Stimulated activated CD4-positive, alpha-beta T cell treated with anti-CD3 and anti-CD28 coated beads, Interleukin-4, amount 100 ng/mL, for 48 hours (primary cell): ENCODE data around the gene ISM1.
A peak's percentile ranks its signal among the peaks of the same experiment; 100 is the strongest.

ENCODE experiments used
- DNase-seq, 2 donors: peaks; one replicate each; pipeline ENCODE4 v3.0.0-alpha.2; 2020; ENCODE audit warnings: low read depth in 2 of 2

ISM1 gene

GRCh38 chr20:13220904-13221297 is at the start of gene ISM1:
Gene ISM1, plus strand, starts transcription at chr20:13221274. Its CDS starts 503 bp downstream, at chr20:13221777.
- DNase-seq = peak; percentile 29 to 34

GRCh38 chr20:13173201-13173600 is 47.9 kb upstream of the ISM1 start:
- no peak for DNase-seq

DNA sequence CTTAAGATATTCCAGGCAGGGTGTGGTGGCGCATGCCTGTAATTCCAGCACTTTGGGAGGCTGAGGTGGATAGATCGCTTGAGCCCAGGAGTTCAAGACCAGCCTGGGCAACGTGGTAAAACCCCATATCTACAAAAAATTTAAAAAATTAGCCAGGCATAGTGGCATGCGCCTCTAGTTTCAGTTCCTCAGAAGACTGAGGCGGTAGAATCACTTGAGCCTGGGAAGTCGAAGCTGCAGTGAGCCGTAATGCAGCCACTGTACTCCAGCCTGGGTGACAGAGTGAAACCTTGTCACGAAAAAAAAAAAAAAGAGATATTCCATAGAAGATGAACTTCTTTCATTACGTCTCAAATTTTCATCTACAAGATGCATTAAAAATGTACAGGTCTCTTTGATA is 46.7 kb upstream of the ISM1 start:
- no peak for DNase-seq

DNA sequence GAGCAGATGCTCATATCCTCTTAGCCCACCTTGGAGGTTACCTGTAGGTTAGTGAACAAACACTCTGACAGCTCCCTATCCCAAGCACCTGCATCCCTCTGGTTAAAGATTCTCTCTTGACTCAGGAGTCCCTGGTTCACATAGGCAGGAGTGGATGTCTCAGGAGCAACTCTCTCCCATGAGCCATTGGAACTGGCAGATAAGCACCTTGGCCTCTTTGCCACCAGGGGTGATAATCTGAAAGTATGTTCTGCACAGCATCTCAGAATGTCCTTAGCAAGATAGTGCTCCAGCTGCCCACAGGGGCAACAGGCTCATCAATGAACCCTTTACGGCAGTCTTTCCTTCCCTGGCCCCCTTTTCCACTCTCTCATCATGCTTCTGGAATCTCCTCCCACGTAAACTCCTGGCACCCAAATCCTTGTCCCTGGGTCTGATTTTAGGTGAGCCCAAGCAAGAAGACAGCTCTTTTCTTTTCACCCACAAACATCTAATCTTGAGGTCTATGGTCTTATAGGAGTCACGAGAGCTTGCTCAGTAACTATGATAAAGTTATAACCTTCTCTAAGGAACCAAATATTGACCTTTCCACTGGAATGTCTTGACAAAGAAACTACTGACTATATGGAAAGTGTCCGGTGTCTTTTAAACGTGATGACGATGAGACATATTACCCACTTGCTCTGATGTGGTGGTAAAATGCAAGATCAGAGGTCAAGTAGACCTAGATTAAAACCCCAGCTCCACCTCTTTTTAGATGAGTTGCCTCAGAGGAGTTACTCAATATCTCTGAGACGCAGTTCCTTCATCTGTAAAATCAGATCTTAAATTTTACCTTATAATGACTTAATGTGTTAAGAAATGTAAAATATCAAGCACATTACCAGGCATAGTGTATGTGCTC is 39.8 kb upstream of the ISM1 start:
- no peak for DNase-seq

GRCh38 chr20:13183005-13183404 is 38.1 kb upstream of the ISM1 start:
- DNase-seq = peak in 1 of 2 donors; percentile 3

- no peak for DNase-seq
These were observed 34.9 kb upstream of the ISM1 start for GRCh38 chr20:13186043-13186774.

GRCh38 chr20:13187899-13188298 is 33.2 kb upstream of the ISM1 start:
- no peak for DNase-seq

DNA sequence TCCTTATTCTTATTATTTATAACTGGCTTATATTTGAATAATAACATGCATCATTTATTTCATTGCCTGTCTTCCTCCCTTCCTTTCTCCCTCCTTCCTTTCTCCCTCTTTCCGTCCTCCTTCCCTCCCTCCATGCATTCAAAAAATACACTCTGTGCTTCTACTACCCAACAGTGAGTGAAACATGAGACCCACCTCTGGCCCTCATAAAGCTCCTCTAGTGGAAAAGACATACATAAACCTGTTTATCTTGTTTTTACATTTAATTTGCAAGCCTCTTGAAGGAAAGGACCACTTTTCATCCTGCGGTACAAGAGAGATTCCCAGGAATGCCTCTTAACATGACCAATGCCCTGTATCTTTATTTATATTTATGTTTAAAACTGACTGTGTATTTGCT is 21.8 kb upstream of the ISM1 start:
- DNase-seq = no peak

GRCh38 chr20:13200767-13201500 is 20.1 kb upstream of the ISM1 start:
- no peak for DNase-seq

DNA sequence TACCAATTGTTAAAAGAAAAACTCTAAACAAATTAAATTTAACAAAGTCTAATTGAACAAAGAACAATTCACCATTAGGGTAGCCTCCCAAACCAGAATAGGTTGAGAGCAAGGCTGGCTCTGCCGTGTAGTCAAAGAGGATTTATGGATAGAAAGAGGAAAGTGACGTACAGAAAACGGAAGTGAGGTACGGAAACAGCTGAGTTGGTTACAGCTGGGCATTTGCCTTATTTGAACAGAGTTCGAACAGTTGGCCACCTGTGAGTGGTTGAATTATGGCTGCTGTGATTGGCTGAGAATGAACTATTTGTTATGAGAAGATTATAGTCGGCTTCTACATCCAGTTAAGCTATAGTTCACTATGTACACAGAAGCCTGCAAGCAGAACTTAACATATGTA is 18.5 kb upstream of the ISM1 start:
- no peak for DNase-seq

DNA sequence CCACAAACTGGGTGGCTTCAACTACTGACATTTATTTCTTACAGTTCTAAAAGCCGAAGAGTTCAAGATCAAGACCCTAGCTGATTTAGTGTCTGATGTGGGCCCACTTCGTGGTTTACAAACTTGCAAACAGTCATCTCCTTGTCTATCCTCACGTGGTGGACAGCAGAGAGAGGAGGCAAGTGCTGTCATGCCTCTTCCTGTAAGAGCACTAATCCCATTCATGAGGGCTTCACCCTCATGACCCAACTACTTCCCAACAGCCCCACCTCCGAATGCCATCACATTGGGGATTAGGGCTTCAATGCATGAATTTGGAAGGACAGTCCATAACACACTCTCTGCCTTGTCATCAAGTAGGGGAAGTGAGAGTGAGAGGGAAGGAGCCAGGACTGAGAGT is 15.6 kb upstream of the ISM1 start:
- DNase-seq = no peak

GRCh38 chr20:13205848-13206434 is 15.1 kb upstream of the ISM1 start:
- no peak for DNase-seq

GRCh38 chr20:13207016-13207415 is 14.1 kb upstream of the ISM1 start:
- DNase-seq = no peak

- no peak for DNase-seq
These were observed 9.0 kb upstream of the ISM1 start for GRCh38 chr20:13211956-13212618.

DNA sequence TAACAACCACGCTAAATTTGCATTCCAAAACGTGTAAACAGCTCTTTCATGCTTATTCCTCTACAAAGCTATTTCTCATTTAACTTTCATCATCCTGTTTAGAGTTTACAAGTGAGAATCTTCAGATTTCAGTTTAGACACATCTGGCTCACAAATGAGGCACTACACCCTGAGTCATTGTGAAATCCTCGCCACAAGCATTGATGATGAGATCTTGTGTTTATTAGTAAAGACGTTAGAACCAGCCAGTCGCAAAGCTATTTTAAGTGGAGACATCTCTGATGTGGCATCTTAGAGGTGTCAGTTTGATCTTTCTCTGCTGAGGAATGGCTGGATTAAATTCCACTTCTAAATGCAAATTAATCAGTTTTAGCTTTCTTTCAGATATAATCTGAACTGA is 8.3 kb upstream of the ISM1 start:
- no peak for DNase-seq

DNA sequence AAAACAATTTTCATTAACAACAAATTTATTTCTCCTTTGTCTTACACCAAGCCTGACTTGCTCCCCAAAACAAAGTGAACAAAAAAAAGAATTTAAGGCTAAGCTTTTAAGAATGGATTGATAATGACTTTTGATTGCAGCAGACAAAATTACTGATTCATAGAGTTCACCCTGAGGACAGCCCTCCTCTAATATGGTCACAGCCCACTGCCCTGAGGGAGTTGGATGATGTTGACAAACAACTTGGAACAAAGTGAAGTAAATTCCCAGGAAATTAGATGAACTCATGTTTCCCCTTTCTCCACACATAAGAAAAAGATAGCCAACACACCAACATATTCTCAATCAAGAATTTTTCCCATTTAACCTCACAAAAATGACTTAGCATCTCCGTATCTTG is 7.7 kb upstream of the ISM1 start:
- no peak for DNase-seq

DNA sequence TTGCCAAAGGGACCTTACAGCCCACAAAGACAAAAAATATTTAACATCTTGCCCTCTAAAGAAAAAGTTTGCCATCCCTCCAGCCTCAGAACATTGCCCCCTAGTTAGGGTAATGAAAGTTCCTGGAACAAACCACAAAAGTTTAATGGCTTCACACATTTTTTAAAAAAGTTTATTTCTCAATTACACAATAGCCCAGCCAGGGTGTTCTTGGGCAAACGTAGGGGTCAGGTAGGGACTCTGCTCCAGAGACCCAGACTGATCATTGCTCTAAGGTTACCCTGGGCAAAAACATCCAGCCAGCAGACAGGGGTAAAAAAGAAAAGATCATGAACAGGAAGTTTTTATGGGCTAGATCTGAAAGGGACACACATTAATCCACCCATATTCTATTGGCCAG is 4.5 kb upstream of the ISM1 start:
- no peak for DNase-seq

DNA sequence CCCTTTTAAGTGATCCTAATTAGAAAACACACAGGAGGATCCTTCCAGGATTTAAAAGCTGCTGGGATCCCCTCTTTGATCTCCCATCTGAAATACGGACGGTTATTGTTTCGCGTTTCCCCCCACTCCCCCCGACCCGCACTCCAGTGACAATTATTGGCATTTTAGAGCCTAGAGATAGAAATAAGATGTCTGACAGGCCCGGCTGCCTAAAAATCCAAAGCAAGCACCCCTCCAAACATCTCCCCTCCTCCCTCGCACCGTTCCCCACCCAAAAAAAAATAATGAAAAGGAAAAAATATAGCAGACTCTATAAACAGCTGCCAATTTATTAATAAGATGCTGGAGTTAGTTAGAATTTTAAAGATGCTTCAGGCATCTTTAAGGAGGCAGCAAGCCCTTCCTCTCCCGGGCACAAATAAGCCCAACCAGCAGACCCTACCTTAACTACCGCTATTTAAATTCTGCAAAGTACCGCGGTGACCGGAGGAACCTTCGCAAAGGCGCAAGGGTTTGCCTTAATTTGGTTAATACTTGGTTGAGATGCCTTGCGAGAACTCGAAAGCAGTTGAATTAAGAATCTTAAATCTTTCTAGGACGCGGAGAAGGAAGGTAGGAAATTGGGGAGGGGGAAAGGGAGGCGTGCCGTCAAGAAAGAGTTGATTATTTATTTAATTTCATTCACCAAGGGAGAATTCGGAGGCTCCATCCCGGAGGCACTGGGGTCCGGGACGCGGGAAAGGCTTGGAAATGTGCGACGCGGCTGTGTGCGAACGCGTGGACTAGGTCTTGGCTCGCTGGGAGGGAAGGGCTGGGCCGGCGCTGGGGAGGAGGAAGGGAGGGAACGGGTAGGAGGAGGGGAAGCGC is 1.5 kb upstream of the ISM1 start:
- no peak for DNase-seq

GRCh38 chr20:13220194-13220903 is 725 bp upstream of the ISM1 start:
- peak; percentile 16 to 21 for DNase-seq

DNA sequence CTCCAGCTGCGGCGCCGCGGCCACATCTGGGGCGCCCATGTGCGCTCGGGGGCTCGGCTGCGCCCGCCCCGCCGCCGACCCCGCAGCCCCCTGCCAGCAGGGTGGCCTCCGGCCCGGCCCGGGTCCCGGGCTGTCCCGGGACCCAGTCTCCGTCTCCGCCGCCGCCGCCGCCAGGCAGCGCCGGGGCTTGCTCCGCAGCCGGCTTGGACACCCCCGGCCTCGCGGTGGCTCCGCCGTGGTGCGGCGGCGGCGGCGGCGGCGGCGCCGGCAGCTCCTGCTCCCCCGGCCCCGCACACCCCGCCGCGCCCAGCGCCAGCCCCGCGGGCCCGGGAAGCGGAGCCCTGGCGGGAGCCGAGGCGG is 219 bp downstream of the ISM1 start:
- no peak for DNase-seq
